ENCODE measurements around the gene ACTRT2. TPM values are rescaled to one million over a fixed set of nuclear protein-coding genes. Genes with fewer than 3 reads are reported as not detected.

Gene ACTRT2
- total RNA-seq, 4 donors from 2014 or later: not detected

DNA sequence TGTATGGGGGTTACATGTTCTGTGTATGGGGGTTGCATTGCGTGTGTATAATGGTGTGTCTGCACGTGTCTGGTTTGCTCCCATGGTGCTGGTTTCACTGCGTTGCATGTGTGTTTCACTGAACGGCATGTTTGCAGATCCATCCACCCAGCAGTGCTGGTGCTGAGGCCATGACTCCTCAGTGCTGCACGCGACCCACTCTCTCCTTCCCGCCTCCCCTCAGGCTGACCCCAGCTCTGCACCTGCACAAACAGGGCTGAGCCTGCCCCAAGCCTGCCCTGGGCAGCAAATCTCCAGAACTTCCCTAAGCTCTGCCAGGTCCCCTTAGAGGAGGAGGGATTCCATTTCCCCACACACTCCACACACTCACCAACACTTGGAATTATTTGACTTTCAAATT, 18.7 kb downstream of the ACTRT2 start:
- Histone ChIP-seq H3K27ac (replicated peaks in 1 of 4) (no peak overlapping the region), H3K4me3 (no peak overlapping the region), H3K27me3 (peaks cover 0 to 87% (median 3%) of the 10 kb centered on the region in 4 donors), H3K4me1 (no peaks in the 10 kb centered on the region), H3K9me3 (peaks cover 0 to 2% (median 0%) of the 10 kb centered on the region in 4 donors), H3K36me3 (no peaks in the 10 kb centered on the region)
- TF ChIP-seq CTCF (IDR thresholded peaks at IDR 0.05): no peak
- TF ChIP-seq POLR2AphosphoS5 (IDR thresholded peaks at IDR 0.05): no peak
- no peak for TF ChIP-seq POLR2A (IDR thresholded peaks at IDR 0.05; ENCODE audit: low read depth)
- no peak for TF ChIP-seq EP300 (IDR thresholded peaks at IDR 0.05)
- intact Hi-C loops (cut with DNase I): no loop called here
- 79% methylated on average over 7 of the region's 7 CpGs for WGBS
- no peak for DNase-seq (ENCODE audit: extremely low spot score)

GRCh38 chr1:3042481-3042880, 21.2 kb downstream of the ACTRT2 start:
- intact Hi-C loops (cut with DNase I): no loop called here
- 86% methylated on average over 9 of the region's 9 CpGs for WGBS
- DNase-seq (ENCODE audit: extremely low spot score): no peak
- Histone ChIP-seq H3K4me3 (no peak overlapping the region), H3K27ac (replicated peaks in 1 of 4) (no peak overlapping the region), H3K9me3 (peaks cover 0 to 7% (median 0%) of the 10 kb centered on the region in 4 donors), H3K4me1 (no peaks in the 10 kb centered on the region), H3K36me3 (no peaks in the 10 kb centered on the region), H3K27me3 (peaks cover 0 to 78% (median under 1%) of the 10 kb centered on the region in 4 donors)
- TF ChIP-seq POLR2AphosphoS5 (IDR thresholded peaks at IDR 0.05): no peak
- TF ChIP-seq POLR2A (IDR thresholded peaks at IDR 0.05; ENCODE audit: low read depth): no peak
- TF ChIP-seq CTCF (IDR thresholded peaks at IDR 0.05): no peak
- no peak for TF ChIP-seq EP300 (IDR thresholded peaks at IDR 0.05)

DNA sequence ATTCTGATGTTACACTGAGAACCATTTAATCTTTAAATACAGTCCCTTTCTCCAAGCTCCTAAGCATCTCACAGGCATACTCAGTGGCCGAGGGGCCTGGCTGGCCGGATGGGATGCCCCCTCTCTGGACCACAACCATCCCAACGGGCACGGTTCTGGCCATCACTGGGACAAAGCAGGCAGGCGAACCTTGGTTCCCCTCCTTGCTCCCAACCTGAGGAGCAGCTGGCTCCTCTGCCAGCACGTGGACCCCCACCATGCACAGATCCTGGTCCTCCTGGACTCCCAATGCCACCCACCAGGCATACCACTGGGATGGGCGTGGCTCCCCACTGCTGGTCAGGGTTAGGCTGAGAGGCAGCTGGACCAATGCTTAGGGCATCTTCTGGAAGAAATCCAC, 27.9 kb downstream of the ACTRT2 start:
- Histone ChIP-seq H3K27ac (replicated peaks in 1 of 4) (no peak overlapping the region), H3K27me3 (peaks cover 0 to 69% (median 0%) of the 10 kb centered on the region in 4 donors), H3K36me3 (no peaks in the 10 kb centered on the region), H3K4me1 (no peaks in the 10 kb centered on the region), H3K9me3 (peaks cover 0 to 7% (median 0%) of the 10 kb centered on the region in 4 donors), H3K4me3 (no peak overlapping the region)
- 68% methylated on average over 3 of the region's 7 CpGs for WGBS
- TF ChIP-seq EP300 (IDR thresholded peaks at IDR 0.05): no peak
- no peak for TF ChIP-seq POLR2A (IDR thresholded peaks at IDR 0.05; ENCODE audit: low read depth)
- no peak for TF ChIP-seq POLR2AphosphoS5 (IDR thresholded peaks at IDR 0.05)
- no peak for TF ChIP-seq CTCF (IDR thresholded peaks at IDR 0.05)
- no peak for DNase-seq (ENCODE audit: extremely low spot score)
- intact Hi-C loops (cut with DNase I): no loop called here

- H3K27ac ChIP-seq (replicated peaks in 1 of 4): no peak overlapping the region
- H3K36me3 ChIP-seq: no peaks in the 10 kb centered on the region
- H3K4me1 ChIP-seq: no peaks in the 10 kb centered on the region
- H3K9me3 ChIP-seq: peaks cover 0 to 5% (median 0%) of the 10 kb centered on the region in 4 donors
- no peak overlapping the region for H3K4me3 ChIP-seq
- intact Hi-C loops (cut with DNase I): no loop called here
- WGBS: no CpG with 5 or more reads among the region's 2 CpGs
- peaks cover 0 to 69% (median 0%) of the 10 kb centered on the region in 4 donors for H3K27me3 ChIP-seq
- no peak for DNase-seq (ENCODE audit: extremely low spot score)
- TF ChIP-seq EP300 (IDR thresholded peaks at IDR 0.05) (no peak), POLR2AphosphoS5 (IDR thresholded peaks at IDR 0.05) (no peak), POLR2A (IDR thresholded peaks at IDR 0.05; ENCODE audit: low read depth) (no peak), CTCF (IDR thresholded peaks at IDR 0.05) (no peak)
Measured at GRCh38 chr1:3049905-3050304, 28.6 kb downstream of the ACTRT2 start.

DNA sequence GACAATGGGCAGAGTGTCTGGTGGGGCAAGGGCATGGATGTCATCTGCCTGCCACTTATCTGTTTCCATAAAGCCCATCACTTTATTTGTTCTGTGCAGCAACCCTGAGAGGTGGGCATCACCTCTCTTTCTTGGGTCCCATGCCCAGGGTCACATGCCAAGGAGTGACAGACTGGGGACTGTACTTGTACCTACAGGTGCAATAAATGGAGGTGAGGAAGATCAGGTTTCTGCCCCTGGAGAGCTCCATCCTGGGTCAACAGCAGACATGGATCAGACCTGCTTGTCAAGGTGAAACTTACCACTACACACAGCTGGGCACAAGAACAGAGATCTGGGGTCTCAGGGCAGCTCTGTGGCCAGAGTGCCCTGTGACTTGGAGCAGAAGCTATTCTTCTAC, 29.3 kb downstream of the ACTRT2 start:
- H3K4me1 ChIP-seq: no peaks in the 10 kb centered on the region

More for the DNA sequence above, 29.3 kb downstream of the ACTRT2 start:
- Histone ChIP-seq H3K4me3 (no peak overlapping the region), H3K9me3 (no peaks in the 10 kb centered on the region), H3K36me3 (no peaks in the 10 kb centered on the region), H3K27ac (replicated peaks in 1 of 4) (no peak overlapping the region), H3K27me3 (peaks cover 0 to 67% (median 0%) of the 10 kb centered on the region in 4 donors)
- no peak for TF ChIP-seq CTCF (IDR thresholded peaks at IDR 0.05)
- no peak for TF ChIP-seq EP300 (IDR thresholded peaks at IDR 0.05)
- no peak for TF ChIP-seq POLR2A (IDR thresholded peaks at IDR 0.05; ENCODE audit: low read depth)
- TF ChIP-seq POLR2AphosphoS5 (IDR thresholded peaks at IDR 0.05): no peak
- DNase-seq (ENCODE audit: extremely low spot score): no peak
- intact Hi-C loops (cut with DNase I): no loop called here

Measured in esophagus muscularis mucosa (tissue), 4 donors.